Stomach (tissue), 4 donors: ENCODE data around the gene NF1.

Source experiments
- EP300 ChIP-seq: sonication (generic); formaldehyde crosslinking; IDR thresholded peaks from one replicate; pipeline ENCODE4 v1.6.1; 2017; ENCODE audit warnings: antibody characterized with exemption
- POLR2A ChIP-seq, 4 donors: fragments of 450-650 bp; IDR thresholded peaks; one replicate each; pipeline ENCODE4 v1.6.1; 2016; ENCODE audit warnings: antibody characterized with exemption in 4 of 4, control low read depth in 2 of 4, mild to moderate bottlenecking in 1 of 4, moderate library complexity in 1 of 4
- POLR2AphosphoS5 ChIP-seq, 3 donors: sonication (generic); formaldehyde crosslinking; IDR thresholded peaks; one replicate each; pipeline ENCODE4 v1.6.1; 2016; ENCODE audit warnings: antibody characterized with exemption in 3 of 3
- TF ChIP-seq, protein P1 (sequence below), 7 experiments: fragments of 450-650 bp in 4 of 7; fragments of 200-600 bp in 3 of 7; sonication (generic) in 3 of 7; IDR thresholded peaks; one replicate each; pipeline ENCODE4 v1.5.1; 2016 to 2019; ENCODE audit warnings: antibody characterized with exemption in 7 of 7, control low read depth in 2 of 7, mild to moderate bottlenecking in 1 of 7

DNA sequence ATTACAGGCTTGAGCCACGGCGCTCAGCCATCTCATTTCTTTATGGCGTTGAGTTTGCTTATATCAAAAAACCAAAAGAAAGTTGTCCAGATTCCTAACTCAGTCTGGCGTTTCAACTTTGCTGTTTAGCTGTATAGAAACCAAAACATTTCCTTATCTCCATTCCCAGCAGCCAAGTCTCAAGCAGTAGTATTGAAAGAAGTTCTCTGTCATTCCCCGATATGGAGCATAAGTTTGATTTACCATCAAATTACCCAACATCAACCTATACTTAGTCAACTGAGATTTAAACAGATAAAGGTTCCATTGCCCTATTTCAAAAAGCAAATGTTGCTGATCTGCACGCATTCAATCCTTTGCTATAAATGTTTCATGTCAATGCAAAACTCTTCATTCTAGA is 269.2 kb downstream of the NF1 start:
- TF ChIP-seq, protein P1, sequence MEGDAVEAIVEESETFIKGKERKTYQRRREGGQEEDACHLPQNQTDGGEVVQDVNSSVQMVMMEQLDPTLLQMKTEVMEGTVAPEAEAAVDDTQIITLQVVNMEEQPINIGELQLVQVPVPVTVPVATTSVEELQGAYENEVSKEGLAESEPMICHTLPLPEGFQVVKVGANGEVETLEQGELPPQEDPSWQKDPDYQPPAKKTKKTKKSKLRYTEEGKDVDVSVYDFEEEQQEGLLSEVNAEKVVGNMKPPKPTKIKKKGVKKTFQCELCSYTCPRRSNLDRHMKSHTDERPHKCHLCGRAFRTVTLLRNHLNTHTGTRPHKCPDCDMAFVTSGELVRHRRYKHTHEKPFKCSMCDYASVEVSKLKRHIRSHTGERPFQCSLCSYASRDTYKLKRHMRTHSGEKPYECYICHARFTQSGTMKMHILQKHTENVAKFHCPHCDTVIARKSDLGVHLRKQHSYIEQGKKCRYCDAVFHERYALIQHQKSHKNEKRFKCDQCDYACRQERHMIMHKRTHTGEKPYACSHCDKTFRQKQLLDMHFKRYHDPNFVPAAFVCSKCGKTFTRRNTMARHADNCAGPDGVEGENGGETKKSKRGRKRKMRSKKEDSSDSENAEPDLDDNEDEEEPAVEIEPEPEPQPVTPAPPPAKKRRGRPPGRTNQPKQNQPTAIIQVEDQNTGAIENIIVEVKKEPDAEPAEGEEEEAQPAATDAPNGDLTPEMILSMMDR (IDR thresholded peaks at IDR 0.05): no peak
- TF ChIP-seq POLR2A (IDR thresholded peaks at IDR 0.05) (no peak), POLR2AphosphoS5 (IDR thresholded peaks at IDR 0.05) (no peak), EP300 (no peak)
